ENCODE measurements around the gene ALK.

The ALK gene

GRCh38 chr2:29430382-29431112, 490.8 kb downstream of the ALK start:
- DNase-seq = no peak

GRCh38 chr2:29426354-29426753, 495.0 kb downstream of the ALK start:
- no peak for DNase-seq

- no peak for DNase-seq
Observed at GRCh38 chr2:29425866-29426265, 495.5 kb downstream of the ALK start.

- no peak for DNase-seq
Observed at GRCh38 chr2:29423061-29423666, 498.2 kb downstream of the ALK start.

GRCh38 chr2:29420999-29421782, 500.2 kb downstream of the ALK start:
- DNase-seq = no peak

GRCh38 chr2:29420464-29420863, 500.9 kb downstream of the ALK start:
- DNase-seq = no peak

- no peak for DNase-seq
Observed at GRCh38 chr2:29417630-29418029, 503.8 kb downstream of the ALK start.

GRCh38 chr2:29412197-29412925, 509.0 kb downstream of the ALK start:
- DNase-seq = no peak

- no peak for DNase-seq
Observed at GRCh38 chr2:29405707-29406106, 515.7 kb downstream of the ALK start.

GRCh38 chr2:29405266-29405665, 516.1 kb downstream of the ALK start:
- no peak for DNase-seq

GRCh38 chr2:29401994-29402393, 519.4 kb downstream of the ALK start:
- DNase-seq = no peak

- no peak for DNase-seq
Observed at GRCh38 chr2:29400930-29401653, 520.3 kb downstream of the ALK start.

GRCh38 chr2:29398384-29399237, 522.8 kb downstream of the ALK start:
- DNase-seq = peak; percentile 21 to 34

GRCh38 chr2:29397713-29398112, 523.7 kb downstream of the ALK start:
- no peak for DNase-seq

- no peak for DNase-seq
Observed at GRCh38 chr2:29397039-29397438, 524.3 kb downstream of the ALK start.

GRCh38 chr2:29394981-29395350, 526.4 kb downstream of the ALK start:
- DNase-seq = no peak

GRCh38 chr2:29394311-29394980, 526.9 kb downstream of the ALK start:
- no peak for DNase-seq

- DNase-seq = no peak
Observed at GRCh38 chr2:29393676-29394075, 527.7 kb downstream of the ALK start.

- DNase-seq = no peak
Observed at GRCh38 chr2:29392774-29393173, 528.6 kb downstream of the ALK start.

GRCh38 chr2:29390136-29390535, 531.2 kb downstream of the ALK start:
- DNase-seq = no peak

GRCh38 chr2:29389686-29390085, 531.7 kb downstream of the ALK start:
- no peak for DNase-seq
